HL-60 (cell line): ENCODE measurements around the gene ZNF616.
"Not testable (repeated sequence)": the region's sequence is repeated elsewhere in the genome, so short reads cannot be mapped to it uniquely, and the experiment has no call there.

Experiments
- DNase-seq, 2 experiments: peaks; one replicate each; pipeline ENCODE4 v3.0.0-alpha.2; 2010 to 2020; ENCODE audit warnings: low read depth in 1 of 2, low spot score in 1 of 2
- H3K27ac ChIP-seq: fragments of 250-450 bp; sonication (Bioruptor Pico); replicated peaks from 2 replicates; pipeline ENCODE4 v1.5.1; 2020; ENCODE audit warnings: mild to moderate bottlenecking, moderate library complexity
- H3K27me3 ChIP-seq: fragments of 250-450 bp; sonication (Bioruptor Pico); 2 replicates; pipeline ENCODE4 v1.5.1; 2021; ENCODE audit warnings: mild to moderate bottlenecking, moderate library complexity; ENCODE audit not compliant: insufficient read depth, poor library complexity, severe bottlenecking
- H3K4me3 ChIP-seq: replicated peaks from 2 replicates; pipeline ENCODE4 v1.5.1; 2011; ENCODE audit warnings: mild to moderate bottlenecking, control low read depth, low read length; ENCODE audit not compliant: insufficient read depth
- GABPA ChIP-seq: IDR thresholded peaks from 2 replicates; pipeline ENCODE4 v1.6.1; 2012; ENCODE audit warnings: low read depth
- POLR2AphosphoS5 ChIP-seq: IDR thresholded peaks from 2 replicates; pipeline ENCODE4 v1.6.1; 2012; ENCODE audit warnings: low read depth
- SPI1 ChIP-seq: IDR thresholded peaks from 2 replicates; pipeline ENCODE4 v1.6.1; 2012; ENCODE audit warnings: low read depth, mild to moderate bottlenecking, borderline replicate concordance
- TF ChIP-seq, protein P1 (sequence below): IDR thresholded peaks from 2 replicates; pipeline ENCODE4 v1.6.1; 2012; ENCODE audit warnings: low read depth; ENCODE audit not compliant: insufficient replicate concordance
- TF ChIP-seq, protein P2 (sequence below): IDR thresholded peaks from one replicate; pipeline ENCODE4 v1.5.1; 2011; ENCODE audit warnings: low read length, control low read depth, inconsistent platforms; ENCODE audit not compliant: insufficient read depth

Gene ZNF616

GRCh38 chr19:52101866-52102562 lies 37.7 kb downstream of the ZNF616 start:
- no peak for TF ChIP-seq SPI1
- TF ChIP-seq GABPA: no peak
- TF ChIP-seq, protein P1, sequence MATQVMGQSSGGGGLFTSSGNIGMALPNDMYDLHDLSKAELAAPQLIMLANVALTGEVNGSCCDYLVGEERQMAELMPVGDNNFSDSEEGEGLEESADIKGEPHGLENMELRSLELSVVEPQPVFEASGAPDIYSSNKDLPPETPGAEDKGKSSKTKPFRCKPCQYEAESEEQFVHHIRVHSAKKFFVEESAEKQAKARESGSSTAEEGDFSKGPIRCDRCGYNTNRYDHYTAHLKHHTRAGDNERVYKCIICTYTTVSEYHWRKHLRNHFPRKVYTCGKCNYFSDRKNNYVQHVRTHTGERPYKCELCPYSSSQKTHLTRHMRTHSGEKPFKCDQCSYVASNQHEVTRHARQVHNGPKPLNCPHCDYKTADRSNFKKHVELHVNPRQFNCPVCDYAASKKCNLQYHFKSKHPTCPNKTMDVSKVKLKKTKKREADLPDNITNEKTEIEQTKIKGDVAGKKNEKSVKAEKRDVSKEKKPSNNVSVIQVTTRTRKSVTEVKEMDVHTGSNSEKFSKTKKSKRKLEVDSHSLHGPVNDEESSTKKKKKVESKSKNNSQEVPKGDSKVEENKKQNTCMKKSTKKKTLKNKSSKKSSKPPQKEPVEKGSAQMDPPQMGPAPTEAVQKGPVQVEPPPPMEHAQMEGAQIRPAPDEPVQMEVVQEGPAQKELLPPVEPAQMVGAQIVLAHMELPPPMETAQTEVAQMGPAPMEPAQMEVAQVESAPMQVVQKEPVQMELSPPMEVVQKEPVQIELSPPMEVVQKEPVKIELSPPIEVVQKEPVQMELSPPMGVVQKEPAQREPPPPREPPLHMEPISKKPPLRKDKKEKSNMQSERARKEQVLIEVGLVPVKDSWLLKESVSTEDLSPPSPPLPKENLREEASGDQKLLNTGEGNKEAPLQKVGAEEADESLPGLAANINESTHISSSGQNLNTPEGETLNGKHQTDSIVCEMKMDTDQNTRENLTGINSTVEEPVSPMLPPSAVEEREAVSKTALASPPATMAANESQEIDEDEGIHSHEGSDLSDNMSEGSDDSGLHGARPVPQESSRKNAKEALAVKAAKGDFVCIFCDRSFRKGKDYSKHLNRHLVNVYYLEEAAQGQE: no peak
- TF ChIP-seq, protein P2, sequence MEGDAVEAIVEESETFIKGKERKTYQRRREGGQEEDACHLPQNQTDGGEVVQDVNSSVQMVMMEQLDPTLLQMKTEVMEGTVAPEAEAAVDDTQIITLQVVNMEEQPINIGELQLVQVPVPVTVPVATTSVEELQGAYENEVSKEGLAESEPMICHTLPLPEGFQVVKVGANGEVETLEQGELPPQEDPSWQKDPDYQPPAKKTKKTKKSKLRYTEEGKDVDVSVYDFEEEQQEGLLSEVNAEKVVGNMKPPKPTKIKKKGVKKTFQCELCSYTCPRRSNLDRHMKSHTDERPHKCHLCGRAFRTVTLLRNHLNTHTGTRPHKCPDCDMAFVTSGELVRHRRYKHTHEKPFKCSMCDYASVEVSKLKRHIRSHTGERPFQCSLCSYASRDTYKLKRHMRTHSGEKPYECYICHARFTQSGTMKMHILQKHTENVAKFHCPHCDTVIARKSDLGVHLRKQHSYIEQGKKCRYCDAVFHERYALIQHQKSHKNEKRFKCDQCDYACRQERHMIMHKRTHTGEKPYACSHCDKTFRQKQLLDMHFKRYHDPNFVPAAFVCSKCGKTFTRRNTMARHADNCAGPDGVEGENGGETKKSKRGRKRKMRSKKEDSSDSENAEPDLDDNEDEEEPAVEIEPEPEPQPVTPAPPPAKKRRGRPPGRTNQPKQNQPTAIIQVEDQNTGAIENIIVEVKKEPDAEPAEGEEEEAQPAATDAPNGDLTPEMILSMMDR: no peak
- TF ChIP-seq POLR2AphosphoS5: no peak
- no peak overlapping the region for H3K27ac ChIP-seq
- H3K27me3 ChIP-seq: no peaks in the 10 kb centered on the region
- no peak overlapping the region for H3K4me3 ChIP-seq
- no peak for DNase-seq

DNA sequence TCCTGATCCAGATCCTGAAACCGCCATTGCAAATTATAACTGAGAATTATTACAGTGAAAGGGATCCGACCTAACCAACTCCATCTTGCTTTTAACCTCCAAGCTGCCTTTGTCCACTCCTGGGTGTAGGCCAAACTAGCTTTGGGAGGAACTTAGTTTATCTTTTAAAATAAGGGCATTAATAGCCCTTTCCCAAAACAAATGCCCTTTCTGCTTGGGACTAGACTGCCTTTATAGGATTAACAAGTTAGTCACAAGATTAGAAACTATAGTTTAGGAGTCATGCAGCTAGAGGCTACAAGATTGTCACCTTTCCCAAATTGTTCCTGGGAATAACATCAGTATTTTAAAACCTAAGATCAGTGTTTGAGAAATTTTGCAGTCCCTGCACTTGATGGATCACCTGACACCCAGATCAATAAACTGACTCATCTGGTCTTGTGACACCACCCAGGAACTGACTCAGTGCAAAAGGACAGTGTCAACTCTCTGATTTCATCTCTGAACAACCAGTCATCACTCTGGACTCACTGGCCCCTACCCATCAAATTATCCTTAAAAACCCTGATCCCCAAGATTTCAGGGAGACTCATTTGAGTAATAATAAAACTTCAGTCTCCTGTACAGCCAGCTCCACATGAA lies 40.1 kb downstream of the ZNF616 start:
- DNase-seq: no peak

DNA sequence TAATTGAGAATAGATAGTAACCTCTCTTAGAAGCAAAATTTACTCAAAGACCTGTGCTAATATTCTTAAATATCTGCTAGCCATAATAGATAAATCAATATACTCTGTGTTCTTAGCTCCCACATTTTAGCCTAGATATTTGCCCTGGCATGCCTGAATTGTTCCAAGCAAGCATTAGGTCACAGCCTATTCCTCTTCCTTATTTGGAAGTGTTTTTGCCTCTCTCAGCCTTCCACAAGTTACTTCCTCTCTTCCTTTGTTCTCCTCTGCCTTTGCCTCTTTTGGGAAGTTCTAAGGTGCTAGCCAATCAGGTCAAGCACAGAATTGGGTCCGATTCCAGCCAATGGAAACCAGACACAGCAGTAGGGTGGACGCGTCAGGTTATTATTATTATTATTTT lies 43.3 kb downstream of the ZNF616 start:
- not testable (repeated sequence) for H3K27me3 ChIP-seq, H3K27ac ChIP-seq, DNase-seq, H3K4me3 ChIP-seq

More for the DNA sequence above, 40.1 kb downstream of the ZNF616 start:
- H3K27me3 ChIP-seq: no peaks in the 10 kb centered on the region
- H3K4me3 ChIP-seq: no peak overlapping the region
- no peak overlapping the region for H3K27ac ChIP-seq
- no peak for TF ChIP-seq POLR2AphosphoS5
- TF ChIP-seq SPI1: no peak
- TF ChIP-seq GABPA: no peak
- TF ChIP-seq, protein P1: no peak
- TF ChIP-seq, protein P2: no peak

DNA sequence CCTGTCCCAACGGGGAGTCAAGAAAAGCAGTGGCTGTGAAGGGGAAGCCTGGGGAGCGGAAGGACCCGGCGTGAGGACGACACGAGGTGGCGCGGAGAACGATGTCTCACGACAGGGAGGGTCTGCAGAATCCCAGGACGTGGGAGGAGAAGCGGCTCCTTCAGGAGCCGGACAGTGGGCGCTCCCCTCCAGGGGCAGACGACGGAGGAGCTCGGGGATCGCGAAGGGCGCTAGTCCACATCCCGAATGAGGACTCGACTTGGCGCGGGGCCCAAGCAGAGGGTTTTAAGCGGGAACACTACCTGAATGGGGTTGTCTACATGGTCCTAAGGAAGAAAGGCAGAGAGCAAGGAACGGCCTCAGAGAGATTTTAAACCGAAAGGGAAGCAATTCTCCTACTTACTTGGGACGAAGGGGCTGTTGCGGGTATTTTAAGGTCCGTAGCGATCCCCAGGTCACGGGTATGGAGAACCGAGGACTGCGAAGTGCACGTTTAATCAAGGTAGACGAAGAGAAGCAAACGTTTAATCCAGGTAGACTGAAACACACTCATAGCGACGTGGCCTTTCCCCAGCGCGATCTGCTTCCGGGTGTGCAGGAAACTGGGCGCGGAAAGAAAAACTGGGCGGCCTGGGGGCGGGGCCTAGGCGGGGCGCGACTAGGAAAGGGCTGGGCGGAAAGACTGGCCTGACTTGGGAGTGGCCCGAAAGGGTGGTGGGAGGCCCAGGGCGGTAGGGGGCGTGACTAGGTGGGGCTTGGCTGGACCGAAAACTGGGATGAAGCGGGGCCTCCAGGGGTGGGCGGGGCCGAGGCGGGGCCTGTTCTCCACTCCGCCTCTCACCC lies 44.3 kb downstream of the ZNF616 start, which contains the start of gene ZNF841:
TSS of gene ZNF841 (minus strand) at position 594 of the 843 bp plus-strand sequence. CDS start 10,964 bp downstream, outside the sequence.
- peak within 1 kb of the TSS; percentile 82 for H3K27ac ChIP-seq
- peak; percentile 75 to 93 for DNase-seq
- H3K27me3 ChIP-seq: no peaks in the 10 kb centered on the region
- H3K4me3 ChIP-seq: peak within 1 kb of the TSS; percentile 68
- TF ChIP-seq POLR2AphosphoS5: peak; percentile 86; the same call in 1 of the 2 replicates
- TF ChIP-seq, protein P1: no peak
- peak; percentile 85 for TF ChIP-seq GABPA
- TF ChIP-seq SPI1: 0 out of 2 replicates have a peak, but pooled peaks have one; percentile 12
- TF ChIP-seq, protein P2: no peak
